Stimulated activated CD4-positive, alpha-beta T cell treated with anti-CD3 and anti-CD28 coated beads, TNF-alpha, amount 100 ng/mL, for 4 hours (primary cell): ENCODE measurements around the gene ZNF215.
"Not testable (repeated sequence)": the region's sequence is repeated elsewhere in the genome, so short reads cannot be mapped to it uniquely, and the experiment has no call there.

Experiments
- DNase-seq, 3 experiments: peaks; one replicate each; pipeline ENCODE4 v3.0.0-alpha.2; 2020; ENCODE audit warnings: low read depth in 3 of 3

Gene ZNF215

DNA sequence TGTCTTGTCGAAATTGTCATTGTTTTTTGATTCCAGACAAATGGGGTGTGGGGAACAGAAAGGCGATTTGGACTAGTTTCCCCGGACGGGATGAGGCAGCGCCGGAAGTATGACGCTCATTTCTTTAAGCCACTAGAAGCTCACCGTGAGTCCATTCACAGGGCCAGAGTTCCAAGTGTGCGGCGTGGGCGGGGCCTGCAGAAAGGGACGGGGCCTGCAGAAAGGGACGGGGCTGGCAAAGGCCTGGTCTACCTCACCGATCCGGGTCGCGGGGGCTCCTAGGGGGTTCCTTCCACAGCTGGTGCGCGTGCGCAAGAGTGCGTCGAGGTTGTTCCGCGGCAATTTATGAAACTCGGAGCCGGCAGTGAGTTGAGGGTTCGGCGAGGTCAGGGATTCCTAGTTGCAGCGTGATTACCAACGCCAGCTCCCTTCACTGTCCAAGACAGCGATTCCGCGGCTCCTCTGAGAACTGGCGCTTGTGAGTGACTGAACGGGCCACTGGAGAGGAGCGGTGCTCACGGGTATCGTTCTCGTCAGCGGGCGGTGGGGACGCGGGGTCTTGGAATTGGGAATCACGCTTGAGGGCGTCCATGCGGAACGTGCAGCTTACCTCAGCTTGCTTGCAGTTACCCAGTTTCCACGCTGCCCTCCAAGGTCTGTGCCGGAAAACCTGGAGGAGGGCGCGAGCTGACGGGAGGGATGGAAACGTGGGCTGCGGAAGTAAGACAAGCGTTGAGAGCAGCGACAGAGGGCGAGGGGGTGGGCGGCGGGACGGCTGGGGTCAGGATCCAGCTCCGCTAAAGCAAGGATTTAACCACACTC is at the start of gene ZNF215:
Gene ZNF215 (plus strand): TSS at position 219 of the 822 bp plus-strand sequence. CDS start 5,847 bp downstream, outside the sequence.
- peak in 1 of 3 experiments; percentile 8 for DNase-seq

DNA sequence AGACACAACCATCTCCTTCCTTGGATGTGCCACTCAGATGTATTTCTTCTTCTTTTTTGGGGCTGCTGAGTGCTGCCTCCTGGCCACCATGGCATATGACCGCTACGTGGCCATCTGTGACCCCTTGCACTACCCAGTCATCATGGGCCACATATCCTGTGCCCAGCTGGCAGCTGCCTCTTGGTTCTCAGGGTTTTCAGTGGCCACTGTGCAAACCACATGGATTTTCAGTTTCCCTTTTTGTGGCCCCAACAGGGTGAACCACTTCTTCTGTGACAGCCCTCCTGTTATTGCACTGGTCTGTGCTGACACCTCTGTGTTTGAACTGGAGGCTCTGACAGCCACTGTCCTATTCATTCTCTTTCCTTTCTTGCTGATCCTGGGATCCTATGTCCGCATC is 49.3 kb upstream of the ZNF215 start:
- no peak for DNase-seq

DNA sequence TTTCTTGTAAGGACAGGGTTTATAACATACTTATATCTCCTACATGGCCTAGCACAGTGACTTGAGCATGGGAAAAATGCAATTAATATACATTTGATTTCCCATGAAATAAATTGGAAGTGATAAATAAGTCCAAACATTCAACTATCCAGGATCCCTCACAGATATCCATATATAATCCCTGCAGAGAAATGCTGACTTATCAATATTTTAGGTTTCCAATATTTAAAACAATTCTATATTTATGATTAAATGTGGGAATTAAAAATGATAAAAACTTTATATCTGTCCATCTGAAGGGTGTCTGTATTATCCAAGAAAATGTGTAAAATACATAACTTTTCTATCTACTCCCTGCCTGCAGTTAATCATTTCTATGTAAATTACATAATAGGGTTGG is 43.5 kb upstream of the ZNF215 start:
- DNase-seq, result no peak

GRCh38 chr11:6887711-6888110 is 38.5 kb upstream of the ZNF215 start:
- not testable (repeated sequence) for DNase-seq

GRCh38 chr11:6888830-6889229 is 37.4 kb upstream of the ZNF215 start:
- DNase-seq, result no peak

- no peak for DNase-seq
Observed at GRCh38 chr11:6889835-6890234, 36.4 kb upstream of the ZNF215 start.

DNA sequence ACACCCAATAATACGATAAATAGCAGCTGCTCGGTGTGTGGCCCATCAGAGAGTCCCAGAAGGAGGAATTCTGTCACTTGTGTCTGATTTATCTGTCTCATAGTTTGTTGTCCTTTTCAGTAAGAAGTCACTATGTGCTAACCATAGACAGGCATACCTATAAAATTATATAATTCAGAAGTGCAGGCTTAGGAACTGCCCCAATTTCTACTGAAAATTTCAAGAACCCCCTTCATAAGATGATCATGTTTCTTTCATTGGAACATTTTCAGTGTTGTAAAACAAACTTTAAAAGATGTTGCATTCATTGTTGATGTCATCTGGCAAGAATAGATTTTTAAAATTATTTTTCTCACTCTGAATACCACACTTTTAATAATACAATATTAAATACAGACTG is 33.8 kb upstream of the ZNF215 start, which contains the start of gene OR2D2:
Gene OR2D2 (minus strand): TSS at position 101 of the 400 bp plus-strand sequence. CDS start 0 bp downstream, at position 101.
- no peak for DNase-seq

DNA sequence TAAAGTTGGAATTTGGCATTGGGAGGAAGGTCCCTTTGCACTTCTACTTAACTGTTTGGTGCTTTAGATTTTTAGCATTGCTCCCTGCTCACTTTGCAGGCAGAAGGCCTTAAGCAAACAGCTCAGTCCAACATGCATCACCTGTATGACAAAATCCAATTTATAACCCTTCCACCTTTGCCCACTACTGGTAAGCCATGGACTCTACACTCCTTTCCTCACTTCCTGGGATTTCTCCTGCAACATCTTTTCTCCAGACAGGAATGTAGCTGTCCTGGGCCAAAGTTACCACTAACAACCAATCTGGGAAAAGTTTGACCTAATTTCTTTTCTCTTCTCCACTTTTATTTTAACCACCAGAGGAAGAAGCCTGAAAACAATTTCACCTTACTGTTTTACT is 32.1 kb upstream of the ZNF215 start:
- DNase-seq, result no peak

GRCh38 chr11:6895010-6895409 is 31.2 kb upstream of the ZNF215 start:
- no peak for DNase-seq

GRCh38 chr11:6898911-6899310 is 27.3 kb upstream of the ZNF215 start:
- DNase-seq, result no peak

- no peak for DNase-seq
Observed at GRCh38 chr11:6900327-6900999, 25.8 kb upstream of the ZNF215 start.

DNA sequence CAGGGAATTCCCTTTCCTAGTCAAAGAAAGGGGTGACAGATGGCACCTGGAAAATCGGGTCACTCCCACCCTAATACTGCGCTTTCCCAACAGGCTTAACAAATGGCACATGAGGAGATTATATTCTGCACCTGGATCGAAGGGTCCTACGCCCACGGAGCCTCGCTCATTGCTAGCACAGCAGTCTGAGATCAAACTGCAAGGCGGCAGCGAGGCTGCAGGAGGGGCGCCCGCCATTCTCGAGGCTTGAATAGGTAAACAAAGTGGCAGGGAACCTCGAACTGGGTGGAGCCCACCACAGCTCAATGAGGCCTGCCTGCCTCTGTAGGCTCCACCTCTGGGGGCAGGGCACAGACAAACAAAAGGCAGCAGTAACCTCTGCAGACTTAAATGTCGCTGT is 21.4 kb upstream of the ZNF215 start:
- not testable (repeated sequence) for DNase-seq

GRCh38 chr11:6911378-6911777 is 14.8 kb upstream of the ZNF215 start:
- no peak for DNase-seq

DNA sequence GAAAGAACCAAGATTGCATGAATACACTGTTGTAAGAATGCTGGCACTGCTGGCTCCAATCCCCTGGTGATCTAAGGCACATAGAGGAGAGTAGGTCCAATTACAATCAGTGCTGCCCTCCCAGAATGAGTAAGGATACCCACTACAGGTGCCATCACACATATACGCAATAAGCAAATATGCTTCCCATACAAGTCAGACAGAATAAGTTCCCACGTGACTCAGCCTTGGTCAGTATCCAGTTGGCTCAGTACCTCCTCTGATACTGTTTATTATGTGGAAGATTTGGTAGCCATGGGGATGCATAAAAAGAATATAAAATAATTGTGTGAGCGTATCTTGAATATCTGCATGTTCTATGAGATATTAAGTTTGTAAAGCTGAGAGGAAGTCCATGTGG is 14.3 kb upstream of the ZNF215 start:
- DNase-seq, result no peak

GRCh38 chr11:6919698-6920097 is 6.5 kb upstream of the ZNF215 start:
- no peak for DNase-seq

DNA sequence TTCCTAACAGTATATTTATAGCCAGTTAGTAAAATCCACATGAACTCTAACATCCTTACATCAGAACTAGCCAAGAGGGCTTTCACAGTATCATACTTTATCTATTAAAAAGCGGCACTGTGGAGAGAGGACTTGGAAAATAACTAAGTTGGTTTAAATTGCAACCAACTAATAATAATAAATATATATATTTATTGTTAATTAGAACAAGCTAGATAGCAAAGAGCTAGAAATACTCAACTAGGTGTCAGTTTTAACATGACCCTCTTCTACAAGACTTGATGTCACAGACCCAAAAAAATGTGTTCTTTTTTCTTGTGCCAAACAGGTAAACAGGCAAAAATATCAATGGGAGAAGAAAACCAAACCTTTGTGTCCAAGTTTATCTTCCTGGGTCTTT is 5.5 kb upstream of the ZNF215 start, which contains the start of gene OR2D3:
Gene OR2D3 (plus strand): TSS at position 301 of the 400 bp plus-strand sequence. CDS start 0 bp downstream, at position 301.
- no peak for DNase-seq

- DNase-seq, result no peak
Observed at GRCh38 chr11:6925007-6925577, 1.1 kb upstream of the ZNF215 start.

- DNase-seq, result no peak
Observed at GRCh38 chr11:6925636-6926207, 504 bp upstream of the ZNF215 start.

GRCh38 chr11:6927030-6927617 is 898 bp downstream of the ZNF215 start:
- no peak for DNase-seq

GRCh38 chr11:6928916-6929315 is 2.7 kb downstream of the ZNF215 start:
- DNase-seq, result no peak

- no peak for DNase-seq
Observed at GRCh38 chr11:6931146-6931713, 5.0 kb downstream of the ZNF215 start.
